HepG2 (cell line): ENCODE data around the gene FXYD1. TPM values are rescaled to one million over a fixed set of nuclear protein-coding genes. Genes with fewer than 3 reads are reported as not detected.

Experiments used
- ATAC-seq: fragments of 200-7000 bp; cut with Tn5 transposase; 3 replicates; pipeline ENCODE4 v1.9.1; 2020; ENCODE audit warnings: mild to moderate bottlenecking, moderate library complexity
- BruUV-seq: library from RNA; stranded (reverse); fragments of 400-500 nt; replicated peaks from 2 replicates; lab custom pipeline; 2021; lab: Mats Ljungman, UMichigan
- CTCF ChIA-PET: fragments of 300-600 bp; formaldehyde crosslinking; extraction: SDS; loops from one replicate; lab custom pipeline; 2021; ENCODE audit warnings: low total read pairs, inconsistent platforms, low intra/inter-chr PET ratio; lab: Yijun Ruan, JAX
- POLR2A ChIA-PET: fragments of 350-600 bp; sonication (Branson Sonifier 250); formaldehyde crosslinking; loops from one replicate; lab custom pipeline; 2020; ENCODE audit warnings: antibody characterized with exemption, inconsistent platforms; lab: Yijun Ruan, JAX
- DNase-seq: peaks from one replicate; pipeline ENCODE4 v3.0.0-alpha.2; 2015; ENCODE audit warnings: low spot score
- FAIRE-seq: peaks from 3 replicates; lab custom pipeline; 2011; peaks lifted over from hg19 to GRCh38; lab: Jason Lieb, UNC
- H2AFZ ChIP-seq: one replicate; pipeline ENCODE4 v1.6.1; 2011; ENCODE audit warnings: low read length, inconsistent platforms
- H3K27ac ChIP-seq: fragments of 300-600 bp; 3 replicates; pipeline ENCODE4 v1.8.0; 2011; ENCODE audit warnings: mixed run types, mild to moderate bottlenecking, mixed read lengths, low read length, inconsistent platforms; ENCODE audit not compliant: insufficient read depth; ENCODE audit errors: extremely low read length
- H3K27me3 ChIP-seq, 2 experiments: fragments of 200-600 bp in 1 of 2; 2 replicates in 1 of 2; 3 replicates in 1 of 2; pipeline versions ENCODE4 v1.6.0 to v1.8.0; 2011; ENCODE audit warnings: low read length in 2 of 2, mild to moderate bottlenecking in 2 of 2, moderate library complexity in 2 of 2, inconsistent platforms in 1 of 2; ENCODE audit not compliant: insufficient read depth in 2 of 2, control insufficient read depth in 1 of 2
- H3K36me3 ChIP-seq, 2 experiments: fragments of 200-600 bp in 1 of 2; replicated peaks in 1 of 2; 2 replicates in 1 of 2; 3 replicates in 1 of 2; pipeline versions ENCODE4 v1.5.1 to v1.8.0; 2011; ENCODE audit warnings: low read length in 2 of 2, inconsistent platforms in 1 of 2; ENCODE audit not compliant: insufficient read depth in 2 of 2, control insufficient read depth in 1 of 2
- H3K4me1 ChIP-seq: 2 replicates; pipeline ENCODE4 v1.5.1; 2012; ENCODE audit warnings: low read length, inconsistent platforms; ENCODE audit not compliant: insufficient read depth
- H3K4me2 ChIP-seq: 2 replicates; pipeline ENCODE4 v1.6.0; 2011; ENCODE audit warnings: low read depth, low read length, inconsistent platforms
- H3K4me3 ChIP-seq, 3 experiments: fragments of 200-600 bp in 1 of 3; sonication (generic), shearing (Covaris generic) in 1 of 3; replicated peaks in 1 of 3; 2 replicates each; pipeline ENCODE4 v1.5.1; 2011 to 2016; ENCODE audit warnings: low read length in 3 of 3, inconsistent platforms in 2 of 3, low read depth in 2 of 3, mild to moderate bottlenecking in 2 of 3, control low read depth in 1 of 3, mixed read lengths in 1 of 3; ENCODE audit not compliant: insufficient read depth in 1 of 3
- H3K79me2 ChIP-seq: one replicate; pipeline ENCODE4 v1.6.1; 2011; ENCODE audit warnings: low read length, inconsistent platforms; ENCODE audit not compliant: insufficient read depth
- H3K9ac ChIP-seq: 2 replicates; pipeline ENCODE4 v1.6.0; 2011; ENCODE audit warnings: mild to moderate bottlenecking, low read depth, low read length, inconsistent platforms; ENCODE audit not compliant: insufficient read depth
- H3K9me3 ChIP-seq: 2 replicates; pipeline ENCODE4 v1.5.1; 2012; ENCODE audit warnings: mild to moderate bottlenecking, low read length
- H4K20me1 ChIP-seq: 2 replicates; pipeline ENCODE4 v1.6.0; 2011; ENCODE audit warnings: inconsistent platforms, mild to moderate bottlenecking, low read length, moderate library complexity; ENCODE audit not compliant: insufficient read depth
- ELF3 ChIP-seq: IDR thresholded peaks from 2 replicates; pipeline ENCODE4 v1.6.1; 2016; ENCODE audit warnings: missing genetic modification reagents, missing compliant biosample characterization
- IRF9 ChIP-seq: sonication (generic); formaldehyde crosslinking; IDR thresholded peaks from 2 replicates; pipeline ENCODE4 v1.8.0; 2022; ENCODE audit warnings: missing genetic modification reagents, mild to moderate bottlenecking, borderline replicate concordance
- SP5 ChIP-seq: IDR thresholded peaks from 2 replicates; pipeline ENCODE4 v1.6.1; 2016; ENCODE audit warnings: low read depth, borderline replicate concordance
- WGBS: methylation state at CpG from one replicate; pipeline ENCODE4 v1.1.6; 2017; ENCODE audit warnings: low lambda C conversion rate; 5-methylcytosine and 5-hydroxymethylcytosine counted together
- in situ Hi-C: cut with HindIII; loops from 2 replicates; pipeline ENCODE4 v1.10.0; 2017; ENCODE audit warnings: low pct_unique_long_range_greater_than_20kb; ENCODE audit not compliant: extremely low pct_ligation_motif_present
- intact Hi-C: fragments of 100-400 bp; cut with micrococcal nuclease; formaldehyde crosslinking; loops from one replicate; pipeline ENCODE4 v1.10.0; 2022; ENCODE audit not compliant: unreplicated experiment
- polyA plus RNA-seq, 8 experiments: library from polyadenylated mRNA; depleted of rRNA in 3 of 8; stranded (reverse) in 7 of 8; unstranded in 1 of 8; fragments of >200 nt; fragmentation: Illumina TruSeq in 4 of 8; extraction: Trizol in 4 of 8; gene quantifications; 2 replicates each; pipeline versions ENCODE4 v1.2.1 to v1.2.3, GENCODE V29; 2011 to 2016; ENCODE audit warnings: low read depth in 4 of 8, missing spikeins in 1 of 8, mixed read lengths in 1 of 8; ENCODE audit not compliant: insufficient read depth in 1 of 8
- total RNA-seq, 5 experiments: library from RNA; depleted of rRNA; stranded (reverse); fragments of >200 nt; fragmentation: Illumina TruSeq; extraction: Trizol; gene quantifications; 2 replicates each; pipeline ENCODE4 v1.2.3, GENCODE V29; 2016; ENCODE audit warnings: low read depth in 1 of 5
- TF ChIP-seq, protein P1 (sequence below): IDR thresholded peaks from 2 replicates; pipeline ENCODE4 v1.6.1; 2016; ENCODE audit warnings: low read depth

FXYD1 gene
- total and polyA plus RNA-seq, 2 of the 13 experiments (the other 11 are each of a cell fraction or from before 2014, with no cell fraction given): 31.2 TPM; not detected in 1

DNA sequence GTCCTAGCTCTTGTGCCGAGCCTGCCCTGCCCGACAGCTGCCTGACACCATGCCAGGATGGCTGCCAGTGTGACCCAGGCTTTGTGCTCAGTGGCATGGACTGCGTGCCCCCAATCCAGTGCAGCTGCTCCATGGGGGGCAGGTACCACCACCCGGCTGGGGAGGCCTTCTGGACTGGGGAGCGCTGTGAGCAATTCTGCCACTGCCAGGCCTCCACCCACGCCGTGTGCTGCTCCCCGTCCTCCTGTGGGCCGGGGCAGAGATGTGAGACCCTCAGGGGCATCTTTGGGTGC is 32.4 kb upstream of the FXYD1 start:
- no peaks in the 10 kb centered on the region for H3K9me3 ChIP-seq
- no peak for FAIRE-seq
- CTCF ChIA-PET: no interaction called here

More for the DNA sequence above, 32.4 kb upstream of the FXYD1 start:
- Histone ChIP-seq H3K27me3 (peaks cover 0 to under 1% of the 10 kb centered on the region in 2 experiments; a peak in 1 of 5 replicates), H3K4me2 (no peak overlapping the region), H3K9ac (no peak overlapping the region), H4K20me1 (no peaks in the 10 kb centered on the region), H3K4me3 (no peak overlapping the region), H3K79me2 (no peaks in the 10 kb centered on the region), H3K27ac (no peak overlapping the region), H2AFZ (no peak overlapping the region), H3K4me1 (peaks cover 48% of the 10 kb centered on the region), H3K36me3 (no peaks in the 10 kb centered on the region)
- POLR2A ChIA-PET: no interaction called here
- WGBS: 97% methylated on average over 7 of the region's 9 CpGs
- intact Hi-C loops: no loop called here
- ATAC-seq: no peak
- no peak for DNase-seq
- no TSS peak for BruUV-seq
- in situ Hi-C loops: no loop called here
- TF ChIP-seq, protein P1, sequence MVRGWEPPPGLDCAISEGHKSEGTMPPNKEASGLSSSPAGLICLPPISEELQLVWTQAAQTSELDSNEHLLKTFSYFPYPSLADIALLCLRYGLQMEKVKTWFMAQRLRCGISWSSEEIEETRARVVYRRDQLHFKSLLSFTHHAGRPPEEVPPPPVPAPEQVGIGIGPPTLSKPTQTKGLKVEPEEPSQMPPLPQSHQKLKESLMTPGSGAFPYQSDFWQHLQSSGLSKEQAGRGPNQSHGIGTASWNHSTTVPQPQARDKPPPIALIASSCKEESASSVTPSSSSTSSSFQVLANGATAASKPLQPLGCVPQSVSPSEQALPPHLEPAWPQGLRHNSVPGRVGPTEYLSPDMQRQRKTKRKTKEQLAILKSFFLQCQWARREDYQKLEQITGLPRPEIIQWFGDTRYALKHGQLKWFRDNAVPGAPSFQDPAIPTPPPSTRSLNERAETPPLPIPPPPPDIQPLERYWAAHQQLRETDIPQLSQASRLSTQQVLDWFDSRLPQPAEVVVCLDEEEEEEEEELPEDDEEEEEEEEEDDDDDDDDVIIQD (CRISPR knock-in tag): no peak
- no peak for TF ChIP-seq IRF9 (CRISPR knock-in tag)
- no peak for TF ChIP-seq SP5 (CRISPR knock-in tag)
- TF ChIP-seq ELF3 (CRISPR knock-in tag): no peak
